ENCODE results near the gene APC2. TPM values are rescaled to one million over a fixed set of nuclear protein-coding genes. Genes with fewer than 3 reads are reported as not detected.

APC2 gene
- total RNA-seq, 1 donor from 2014 or later, result 0.22 TPM

DNA sequence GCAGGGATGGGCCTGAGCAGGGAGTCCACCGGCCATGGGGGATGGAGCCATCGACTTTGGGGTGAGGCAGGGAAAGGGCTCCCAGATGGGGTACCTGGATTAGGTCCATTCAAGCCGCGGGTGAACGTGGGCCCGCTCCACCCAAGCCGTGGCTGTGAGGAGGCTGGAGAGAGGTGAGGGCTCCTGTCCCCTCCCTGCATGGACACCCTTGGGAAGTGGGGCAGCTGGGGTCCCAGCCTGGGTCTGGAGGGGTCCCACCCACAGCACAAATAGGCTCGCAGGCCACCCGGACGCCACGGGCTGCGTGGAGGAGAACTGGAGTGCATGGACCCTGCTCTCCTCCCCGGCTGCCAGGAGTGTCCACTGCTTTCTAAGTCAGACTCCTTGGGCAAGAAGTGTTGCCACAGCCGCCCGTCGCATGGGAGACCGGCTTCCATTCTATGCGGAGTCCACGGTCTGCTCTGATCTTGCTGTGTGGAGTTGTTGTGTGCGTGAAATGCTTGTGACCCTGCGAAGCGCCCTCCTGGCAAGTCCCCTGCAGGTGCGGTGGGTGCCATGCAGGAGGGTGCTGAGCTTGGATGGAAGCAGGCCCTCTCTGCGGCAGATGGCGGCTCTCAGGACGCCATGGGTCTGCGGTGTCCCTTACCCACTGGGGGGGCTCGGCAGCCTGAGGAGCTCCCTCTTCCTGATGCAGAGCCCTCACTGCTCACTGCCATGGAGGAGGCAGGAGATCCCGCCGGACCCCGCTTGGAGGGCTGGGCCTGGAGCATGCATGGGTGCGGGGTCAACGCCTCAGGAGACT lies 40.5 kb upstream of the APC2 start:
- H3K27ac ChIP-seq (replicated peaks), result peak overlapping the region; percentile 96
- TF ChIP-seq, protein P1, sequence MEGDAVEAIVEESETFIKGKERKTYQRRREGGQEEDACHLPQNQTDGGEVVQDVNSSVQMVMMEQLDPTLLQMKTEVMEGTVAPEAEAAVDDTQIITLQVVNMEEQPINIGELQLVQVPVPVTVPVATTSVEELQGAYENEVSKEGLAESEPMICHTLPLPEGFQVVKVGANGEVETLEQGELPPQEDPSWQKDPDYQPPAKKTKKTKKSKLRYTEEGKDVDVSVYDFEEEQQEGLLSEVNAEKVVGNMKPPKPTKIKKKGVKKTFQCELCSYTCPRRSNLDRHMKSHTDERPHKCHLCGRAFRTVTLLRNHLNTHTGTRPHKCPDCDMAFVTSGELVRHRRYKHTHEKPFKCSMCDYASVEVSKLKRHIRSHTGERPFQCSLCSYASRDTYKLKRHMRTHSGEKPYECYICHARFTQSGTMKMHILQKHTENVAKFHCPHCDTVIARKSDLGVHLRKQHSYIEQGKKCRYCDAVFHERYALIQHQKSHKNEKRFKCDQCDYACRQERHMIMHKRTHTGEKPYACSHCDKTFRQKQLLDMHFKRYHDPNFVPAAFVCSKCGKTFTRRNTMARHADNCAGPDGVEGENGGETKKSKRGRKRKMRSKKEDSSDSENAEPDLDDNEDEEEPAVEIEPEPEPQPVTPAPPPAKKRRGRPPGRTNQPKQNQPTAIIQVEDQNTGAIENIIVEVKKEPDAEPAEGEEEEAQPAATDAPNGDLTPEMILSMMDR (IDR thresholded peaks at IDR 0.05; ENCODE audit: borderline replicate concordance), result no peak
- peak overlapping the region; percentile 86 for H3K4me3 ChIP-seq
- H3K27me3 ChIP-seq (ENCODE audit: low read depth), result no peaks in the 10 kb centered on the region
- H3K36me3 ChIP-seq, result peaks cover 10% of the 10 kb centered on the region
- intact Hi-C loops (cut with micrococcal nuclease), result no loop called here
- no peaks in the 10 kb centered on the region for H3K9me3 ChIP-seq (replicated peaks)
- DNase-seq, result no peak
- peaks cover 75% of the 10 kb centered on the region for H3K4me1 ChIP-seq

DNA sequence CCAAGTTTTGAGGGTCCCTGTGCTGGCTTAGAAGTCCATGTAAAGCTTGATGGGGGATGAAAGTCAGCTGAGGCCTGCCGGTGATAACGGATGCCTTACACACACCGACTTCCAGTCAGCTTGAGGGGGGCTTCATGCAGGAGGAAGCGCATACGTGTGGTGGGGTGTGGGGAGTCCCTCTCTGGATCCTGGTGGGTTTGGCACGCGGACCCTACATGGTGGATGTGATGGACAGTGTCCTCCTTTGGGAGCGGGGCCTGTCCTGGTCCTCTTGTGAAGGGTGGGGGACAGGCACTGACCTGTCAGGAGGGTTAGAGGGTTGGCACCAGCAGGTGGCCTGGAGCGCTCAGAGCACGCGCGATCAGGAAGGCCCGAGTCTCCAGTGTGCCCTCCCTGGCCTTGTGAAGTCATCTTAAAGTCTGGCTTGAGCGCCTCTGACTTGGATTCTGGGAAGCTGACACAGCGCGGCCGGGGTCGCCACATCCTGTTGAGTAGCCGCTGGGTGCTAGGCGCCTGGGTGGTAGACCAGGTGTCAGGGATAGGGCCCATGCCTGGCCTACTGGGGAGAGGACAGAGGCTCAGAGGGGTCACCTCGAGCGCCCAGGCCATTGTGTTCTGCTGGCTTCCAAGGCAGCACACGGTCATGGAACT lies 39.7 kb upstream of the APC2 start:
- TF ChIP-seq, protein P1 (IDR thresholded peaks at IDR 0.05; ENCODE audit: borderline replicate concordance), result no peak
- Histone ChIP-seq H3K27ac (replicated peaks) (peak overlapping the region; percentile 96), H3K36me3 (peaks cover 10% of the 10 kb centered on the region), H3K4me3 (peak overlapping the region; percentile 86), H3K4me1 (peaks cover 83% of the 10 kb centered on the region), H3K27me3 (ENCODE audit: low read depth) (no peaks in the 10 kb centered on the region), H3K9me3 (replicated peaks) (no peaks in the 10 kb centered on the region)
- no peak for DNase-seq
- intact Hi-C loops (cut with micrococcal nuclease), result no loop called here

DNA sequence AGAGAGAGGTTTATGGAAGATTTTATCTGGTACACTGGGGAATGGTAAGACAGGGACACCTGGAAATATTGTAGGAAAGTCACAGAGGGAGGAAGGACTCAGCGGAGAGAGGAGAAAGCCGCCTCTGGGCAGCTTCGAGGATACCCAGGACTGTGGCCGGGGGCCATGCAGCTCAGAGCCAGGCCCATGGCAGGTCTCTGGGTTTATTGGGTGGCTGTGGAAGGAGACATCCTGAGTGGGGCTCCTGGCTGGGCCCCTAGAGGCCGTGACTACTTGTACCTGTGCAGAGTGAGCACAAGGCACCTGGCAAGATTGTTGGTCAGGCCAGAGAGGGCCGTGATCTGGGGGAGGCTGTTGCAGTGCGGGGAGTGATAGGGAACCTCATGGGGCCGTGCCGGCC lies 39.1 kb upstream of the APC2 start:
- DNase-seq, result no peak
- Histone ChIP-seq H3K27ac (replicated peaks) (peak overlapping the region; percentile 96), H3K4me1 (peaks cover 89% of the 10 kb centered on the region), H3K27me3 (ENCODE audit: low read depth) (no peaks in the 10 kb centered on the region), H3K36me3 (peaks cover 10% of the 10 kb centered on the region), H3K4me3 (peak overlapping the region; percentile 86), H3K9me3 (replicated peaks) (no peaks in the 10 kb centered on the region)
- TF ChIP-seq, protein P1 (IDR thresholded peaks at IDR 0.05; ENCODE audit: borderline replicate concordance), result no peak
- intact Hi-C loops (cut with micrococcal nuclease), result no loop called here

DNA sequence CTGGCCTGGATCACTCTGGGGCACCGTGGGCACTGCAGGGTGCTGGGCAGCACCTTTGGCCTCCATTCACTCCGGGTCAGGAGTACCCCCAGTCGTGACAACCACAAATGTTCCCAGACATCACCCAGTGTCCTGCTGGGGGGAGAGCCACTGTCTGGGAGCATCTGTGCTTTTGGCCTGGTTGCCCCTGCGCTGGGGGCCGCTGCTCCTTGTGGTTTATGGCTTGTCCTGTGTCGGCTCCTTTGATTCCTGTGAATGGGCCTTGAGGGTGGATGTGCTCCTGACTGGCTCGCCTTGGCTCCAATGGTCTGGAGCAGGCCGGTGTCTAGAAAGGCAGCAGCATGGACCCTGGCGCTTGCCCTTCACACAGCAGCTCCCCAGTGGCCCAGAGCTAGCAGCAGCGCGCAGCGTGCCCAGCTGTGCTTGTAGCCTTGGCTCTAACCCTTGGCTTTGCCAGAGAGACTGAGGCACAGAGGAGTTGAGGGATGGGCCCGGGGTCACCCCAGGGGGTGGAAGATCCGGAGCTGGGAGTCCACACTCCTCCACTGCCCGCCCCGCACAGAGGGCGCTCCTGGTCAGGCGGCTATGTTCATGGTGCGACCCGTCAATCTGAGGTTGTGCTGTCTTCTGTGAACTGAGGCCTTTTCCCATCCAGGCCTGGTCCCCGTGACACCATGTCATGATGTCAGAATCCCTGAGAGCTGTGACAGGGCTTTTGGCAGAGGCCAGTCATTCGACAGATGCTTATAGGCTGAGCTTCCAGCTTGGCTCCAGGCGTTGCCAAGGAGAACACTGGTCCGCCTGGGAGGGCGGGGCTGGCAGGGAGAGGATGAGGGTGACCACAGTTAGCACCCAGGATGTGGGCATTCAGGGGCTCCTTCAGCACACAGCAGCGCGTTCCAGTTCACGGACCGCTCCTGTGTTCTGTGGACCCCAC lies 38.4 kb upstream of the APC2 start:
- intact Hi-C loops (cut with micrococcal nuclease), result no loop called here

More for the DNA sequence above, 38.4 kb upstream of the APC2 start:
- Histone ChIP-seq H3K27me3 (ENCODE audit: low read depth) (no peaks in the 10 kb centered on the region), H3K4me1 (peaks cover 93% of the 10 kb centered on the region), H3K4me3 (peak overlapping the region; percentile 86), H3K27ac (replicated peaks) (peak overlapping the region; percentile 96), H3K9me3 (replicated peaks) (no peaks in the 10 kb centered on the region), H3K36me3 (peaks cover 10% of the 10 kb centered on the region)
- TF ChIP-seq, protein P1 (IDR thresholded peaks at IDR 0.05; ENCODE audit: borderline replicate concordance), result no peak
- DNase-seq, result peak; percentile 80

All from left ventricle myocardium inferior (tissue), 1 donor.